Stimulated activated CD8-positive, alpha-beta memory T cell treated with anti-CD3 and anti-CD28 coated beads, Interleukin-12 subunit alpha, Interleukin-12 subunit beta, amount 100 ng/mL, for 24 hours (primary cell): ENCODE data around the gene PBX2.
A peak's percentile ranks its signal among the peaks of the same experiment; 100 is the strongest.
"Not testable (repeated sequence)": the region's sequence is repeated elsewhere in the genome, so short reads cannot be mapped to it uniquely, and the experiment has no call there.

ENCODE experiments used
- DNase-seq: peaks from one replicate; pipeline ENCODE4 v3.0.0-alpha.2; 2020; ENCODE audit errors: extremely low read depth

The PBX2 gene

DNA sequence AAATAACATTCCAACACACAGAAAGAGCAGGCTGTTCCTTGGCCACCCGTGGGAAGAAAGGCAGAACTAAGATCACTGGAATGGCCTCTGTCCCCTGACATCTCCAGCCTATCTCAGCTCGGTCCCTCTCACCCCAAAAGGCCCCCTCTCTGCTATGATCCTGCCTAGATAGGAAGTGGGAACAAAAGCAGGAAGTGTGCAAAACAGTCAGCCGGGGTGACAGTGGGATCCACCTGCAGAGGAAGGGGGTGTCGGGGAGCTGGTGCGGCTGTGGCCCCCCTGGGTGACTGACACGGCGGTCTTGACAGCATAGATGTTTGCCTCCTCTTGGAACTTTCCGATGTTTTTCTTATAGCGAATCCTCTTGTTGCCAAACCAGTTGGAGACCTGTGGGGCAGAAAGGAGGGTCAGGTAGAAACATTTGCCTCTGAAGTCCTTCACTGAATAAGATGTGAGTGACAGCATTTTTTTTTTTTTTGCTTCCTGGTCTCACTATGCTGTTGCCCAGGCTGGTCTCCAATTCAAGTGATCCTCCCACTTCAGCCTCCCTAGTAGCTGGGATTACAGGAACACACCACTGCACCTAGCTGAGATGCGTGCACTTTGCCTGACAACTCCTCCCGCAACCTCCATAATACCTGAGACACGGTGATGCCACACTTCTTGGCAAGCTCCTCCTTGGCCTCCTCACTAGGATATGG is 2.8 kb downstream of the PBX2 start:
- no peak for DNase-seq

- DNase-seq: not testable (repeated sequence)
These were observed 3.7 kb downstream of the PBX2 start for GRCh38 chr6:32186151-32186840.

- not testable (repeated sequence) for DNase-seq
These were observed 4.3 kb downstream of the PBX2 start for GRCh38 chr6:32185681-32186131.

GRCh38 chr6:32184084-32184640 is 5.8 kb downstream of the PBX2 start, which contains the start of gene AGER:
Gene AGER, minus strand, starts transcription at chr6:32184253. Its CDS starts 31 bp downstream, at chr6:32184222.
- no peak for DNase-seq

DNA sequence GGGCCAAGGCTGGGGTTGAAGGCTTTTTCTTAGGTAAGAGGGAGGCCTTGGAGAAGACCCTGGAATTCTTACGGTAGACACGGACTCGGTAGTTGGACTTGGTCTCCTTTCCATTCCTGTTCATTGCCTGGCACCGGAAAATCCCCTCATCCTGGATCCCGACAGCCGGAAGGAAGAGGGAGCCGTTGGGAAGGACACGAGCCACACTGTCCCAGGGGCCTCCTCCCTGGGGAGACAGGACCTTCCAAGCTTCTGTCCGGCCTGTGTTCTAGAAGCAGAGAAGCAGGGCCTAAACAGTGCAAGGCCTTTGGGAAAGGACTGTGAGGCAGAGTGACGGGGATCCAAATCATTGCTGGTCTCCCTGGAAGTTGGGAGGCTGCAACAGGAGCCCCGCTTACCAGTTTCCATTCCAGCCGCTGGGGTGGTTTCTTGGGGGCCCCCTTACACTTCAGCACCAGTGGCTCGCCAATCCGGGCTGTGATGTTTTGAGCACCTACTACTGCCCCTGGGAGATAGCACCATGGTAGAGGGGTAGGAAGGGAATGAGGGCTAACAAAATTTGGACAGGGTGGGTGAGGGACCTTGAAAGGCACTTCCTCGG is 6.4 kb downstream of the PBX2 start:
- no peak for DNase-seq

- no peak for DNase-seq
These were observed 7.0 kb downstream of the PBX2 start for GRCh38 chr6:32183030-32183429.

DNA sequence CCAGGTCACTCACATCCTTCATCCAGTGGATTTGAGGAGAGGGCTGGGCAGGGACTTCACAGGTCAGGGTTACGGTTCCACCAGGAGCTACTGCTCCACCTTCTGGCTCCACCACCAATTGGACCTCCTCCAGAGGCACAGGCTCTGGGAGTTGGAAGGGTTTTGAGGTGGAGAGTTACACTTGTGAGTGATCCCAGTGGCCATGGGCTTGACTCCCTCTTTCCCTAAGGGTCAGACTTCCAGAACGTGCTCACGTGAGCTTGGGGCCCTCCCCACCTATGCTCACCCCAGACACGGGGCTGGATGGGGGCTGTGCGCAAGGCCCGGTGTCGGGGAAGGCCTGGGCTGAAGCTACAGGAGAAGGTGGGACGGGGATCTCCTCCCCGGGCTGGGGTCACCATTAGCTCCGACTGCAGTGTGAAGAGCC is 7.4 kb downstream of the PBX2 start:
- no peak for DNase-seq

DNA sequence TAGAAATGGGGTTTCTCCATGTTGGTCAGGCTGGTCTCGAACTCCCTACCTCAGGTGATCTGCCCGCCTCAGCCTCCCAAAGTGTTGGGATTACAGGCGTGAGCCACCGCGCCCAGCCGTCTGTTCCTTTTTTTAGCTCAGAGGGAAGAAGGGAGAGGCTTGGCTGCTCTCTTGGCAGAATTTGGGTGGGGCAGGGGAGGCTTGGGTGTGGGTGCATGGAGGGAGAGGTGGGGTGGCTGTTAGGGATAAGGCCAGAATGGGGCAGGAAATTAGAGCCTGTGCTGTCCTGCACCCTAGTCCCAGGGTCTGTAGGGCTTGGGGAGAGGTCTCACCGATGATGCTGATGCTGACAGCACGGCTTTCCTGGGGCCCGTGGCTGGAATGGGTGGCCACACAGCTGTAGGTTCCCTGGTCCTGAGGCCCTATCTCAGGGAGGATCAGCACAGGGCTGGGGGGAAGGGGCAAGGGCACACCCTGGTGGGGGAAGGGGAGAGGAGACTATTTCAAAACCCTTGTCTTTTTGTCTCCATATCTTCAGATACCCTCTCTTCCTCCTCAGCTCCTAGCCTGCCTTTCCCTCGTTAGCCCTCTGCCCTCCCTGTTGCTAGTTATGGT is 8.0 kb downstream of the PBX2 start:
- DNase-seq: no peak

DNA sequence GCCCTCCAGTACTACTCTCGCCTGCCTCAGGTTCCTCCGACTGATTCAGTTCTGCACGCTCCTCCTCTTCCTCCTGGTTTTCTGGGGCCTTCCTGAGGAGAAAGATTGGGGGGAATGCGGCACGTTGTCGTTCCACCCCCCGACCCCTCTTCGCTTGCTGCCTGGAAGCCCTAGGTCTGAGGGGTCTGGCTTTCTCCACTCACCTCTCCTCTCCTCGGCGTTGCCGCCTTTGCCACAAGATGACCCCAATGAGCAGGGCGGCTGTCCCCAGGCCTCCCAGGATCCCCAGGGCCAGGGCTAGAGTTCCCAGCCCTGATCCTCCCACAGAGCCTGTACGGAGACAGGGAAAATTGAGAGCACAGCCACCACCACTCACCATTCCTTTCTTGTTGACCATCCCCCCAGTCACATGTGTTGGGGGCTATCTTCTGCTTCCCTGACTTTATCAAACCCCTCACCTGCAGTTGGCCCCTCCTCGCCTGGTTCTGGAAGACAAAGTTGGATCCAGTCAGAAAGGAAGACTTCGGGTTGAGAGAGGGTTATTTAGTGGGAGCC is 8.8 kb downstream of the PBX2 start:
- no peak for DNase-seq

- no peak for DNase-seq
These were observed 10.1 kb downstream of the PBX2 start for GRCh38 chr6:32179766-32180405.

- no peak for DNase-seq
These were observed 11.2 kb downstream of the PBX2 start for GRCh38 chr6:32178547-32179440.

DNA sequence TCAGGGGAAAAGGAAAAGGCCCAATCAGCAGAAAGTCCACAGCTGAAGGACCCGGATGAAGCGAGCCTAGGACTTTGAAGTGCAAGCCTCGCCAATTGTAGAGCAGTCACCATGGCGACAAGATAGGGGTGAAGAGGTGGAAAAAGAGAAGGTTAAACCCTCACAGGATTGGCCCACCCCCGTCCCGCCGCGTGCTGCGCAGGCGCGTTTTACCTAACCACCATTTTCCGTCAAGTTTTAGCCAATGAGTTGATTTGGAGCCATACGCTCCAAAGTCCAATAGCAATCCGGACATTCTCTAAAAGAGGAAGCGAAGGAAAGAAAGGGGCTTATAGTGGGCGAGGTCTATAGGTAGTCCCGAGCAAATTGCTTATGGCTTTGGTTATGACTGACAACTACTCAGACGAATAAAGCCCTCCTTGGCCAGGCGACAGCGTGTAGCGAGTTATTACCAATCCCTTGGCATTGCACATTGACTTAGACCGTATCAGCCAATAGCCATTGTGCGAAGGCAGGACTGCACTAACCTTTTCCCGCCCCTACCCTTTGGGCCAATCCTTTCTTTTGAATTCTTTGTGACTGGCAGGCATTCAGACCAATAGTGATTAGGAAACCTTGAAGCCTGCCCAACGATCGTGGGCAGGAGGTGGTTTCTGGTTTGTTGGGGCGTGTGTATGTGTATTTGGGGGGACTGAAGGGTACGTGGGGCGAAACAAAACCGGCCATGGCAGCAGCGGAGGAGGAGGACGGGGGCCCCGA is 12.0 kb downstream of the PBX2 start, which contains the start of gene RNF5:
TSS of gene RNF5 (plus strand) at position 618 of the 759 bp plus-strand sequence. CDS start at position 725, 107 bp downstream.
- peak; percentile 83 for DNase-seq

DNA sequence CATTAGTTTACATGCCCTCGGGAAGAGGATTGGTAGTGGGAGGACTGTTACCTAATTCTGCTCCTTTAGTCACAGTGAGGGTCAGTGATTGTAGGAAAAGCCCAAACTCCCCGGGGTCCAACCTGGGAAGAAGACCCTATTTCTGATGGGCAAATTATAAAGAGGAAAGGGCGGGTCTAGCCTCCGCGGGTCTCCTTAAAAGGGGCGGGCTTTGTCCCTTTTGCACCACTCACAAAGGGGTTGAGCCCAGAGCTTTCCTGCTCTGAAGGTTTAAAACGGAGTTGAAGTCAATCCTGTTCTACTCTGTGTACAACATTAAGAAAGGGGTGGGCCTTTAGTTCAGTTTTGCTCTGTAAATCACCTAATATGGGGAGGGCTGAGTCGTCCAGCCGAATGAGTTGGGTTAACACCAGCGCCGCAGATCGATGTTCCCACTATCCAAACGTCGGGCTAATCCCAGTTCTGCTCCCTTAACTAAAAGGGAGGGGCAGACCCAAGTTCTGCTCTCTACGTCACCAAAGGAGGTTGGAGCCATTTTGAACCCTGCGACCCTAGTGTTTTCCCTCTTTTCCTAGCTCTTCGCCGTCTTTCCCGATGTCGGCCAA is 12.7 kb downstream of the PBX2 start:
- DNase-seq: no peak

- DNase-seq: no peak
These were observed 13.4 kb downstream of the PBX2 start for GRCh38 chr6:32176476-32177182.

GRCh38 chr6:32175711-32176475 is 14.1 kb downstream of the PBX2 start, which contains the start of gene AGPAT1:
Gene AGPAT1, minus strand, starts transcription at chr6:32176084. Its CDS starts 4,588 bp downstream, at chr6:32171496.
- DNase-seq: peak; percentile 83

DNA sequence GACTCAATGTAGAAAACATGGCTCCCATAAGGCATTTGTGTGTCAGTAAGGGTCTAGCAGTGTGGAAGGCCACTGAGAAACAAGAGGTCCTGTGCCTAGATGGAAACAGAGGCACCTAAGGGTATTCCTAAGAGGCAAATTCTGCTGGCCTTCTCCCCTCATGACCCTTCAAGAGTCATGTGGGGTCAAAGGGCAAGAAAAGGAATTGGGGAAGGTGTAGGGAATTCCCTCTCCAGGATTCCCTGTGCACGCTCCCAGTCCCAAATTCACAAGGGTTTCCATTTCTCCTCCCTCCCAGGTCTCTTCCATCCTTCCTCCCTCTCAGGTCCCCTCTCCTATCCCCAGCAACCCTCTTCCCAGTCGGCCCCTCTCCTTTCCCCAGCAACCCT is 14.7 kb downstream of the PBX2 start:
- no peak for DNase-seq

- DNase-seq: no peak
These were observed 15.6 kb downstream of the PBX2 start for GRCh38 chr6:32174416-32174815.
